ENCODE measurements around the gene USP48. TPM values are rescaled to one million over a fixed set of nuclear protein-coding genes. Genes with fewer than 3 reads are reported as not detected.

Gene USP48
- total RNA-seq, 1 donor from 2014 or later, result 26.1 TPM

- TF ChIP-seq CTCF (IDR thresholded peaks at IDR 0.05; ENCODE audit: insufficient read depth, low read length, poor library complexity, severe bottlenecking), result no peak
- Histone ChIP-seq H3K4me3 (ENCODE audit: low read depth, low read length) (no peak overlapping the region), H3K27me3 (ENCODE audit: control insufficient read depth, insufficient read depth, low read length) (no peaks in the 10 kb centered on the region), H3K36me3 (ENCODE audit: control insufficient read depth, insufficient read depth, low read length) (no peaks in the 10 kb centered on the region)
- DNase-seq (ENCODE audit: low read depth), result no peak
These were observed 30.6 kb upstream of the USP48 start for GRCh38 chr1:21813542-21813941.

DNA sequence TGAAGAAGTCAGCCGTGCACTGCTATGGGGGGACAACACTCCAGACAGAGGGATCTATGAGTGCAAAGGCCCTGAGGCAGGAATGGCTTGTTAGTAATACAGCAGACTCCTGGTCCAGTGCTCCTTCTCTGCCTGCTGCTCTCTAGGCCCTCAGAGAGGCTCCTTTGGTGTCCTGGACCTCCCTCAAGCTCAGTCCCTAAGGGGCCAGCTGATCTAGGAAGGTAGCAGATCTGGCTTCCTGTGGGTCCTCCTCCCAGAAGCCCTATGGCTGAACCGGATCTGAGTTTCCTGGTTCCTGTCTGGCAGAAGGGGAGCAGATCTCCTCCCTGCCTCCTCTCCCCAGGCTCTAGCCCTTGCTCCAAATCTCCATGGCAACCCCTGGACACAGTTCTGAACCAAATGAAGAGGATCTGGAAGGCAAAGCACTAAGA, 28.9 kb upstream of the USP48 start, which contains the start of gene LDLRAD2:
Gene LDLRAD2, plus strand, starts transcription at position 391 of the 431 bp plus-strand sequence. CDS start 187 bp downstream, outside the sequence.
- no peak for TF ChIP-seq CTCF (IDR thresholded peaks at IDR 0.05; ENCODE audit: insufficient read depth, low read length, poor library complexity, severe bottlenecking)
- no peak for DNase-seq (ENCODE audit: low read depth)
- H3K4me3 ChIP-seq (ENCODE audit: low read depth, low read length), result no peak within 1 kb of the TSS
- H3K27me3 ChIP-seq (ENCODE audit: control insufficient read depth, insufficient read depth, low read length), result no peaks in the 10 kb centered on the region
- H3K36me3 ChIP-seq (ENCODE audit: control insufficient read depth, insufficient read depth, low read length), result no peaks in the 10 kb centered on the region

DNA sequence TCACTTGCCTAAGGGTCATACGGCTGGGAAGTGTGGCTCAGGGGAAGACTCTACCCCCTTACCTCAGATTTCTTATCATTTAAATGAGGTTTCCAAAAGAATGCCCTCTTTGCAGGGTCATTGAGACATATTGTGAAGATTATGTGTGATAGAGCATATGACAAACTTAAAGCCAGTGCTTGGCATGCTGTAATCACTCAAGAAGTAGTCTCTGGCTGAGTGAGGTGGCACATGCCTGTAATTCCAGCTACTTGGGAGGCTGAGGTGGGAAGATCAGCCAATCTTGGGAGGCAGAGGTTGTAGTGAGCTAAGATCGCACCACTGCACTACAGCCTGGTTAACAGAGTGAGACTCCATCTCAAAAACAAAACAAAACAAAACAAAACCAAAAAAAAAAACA, 21.6 kb upstream of the USP48 start:
- no peaks in the 10 kb centered on the region for H3K36me3 ChIP-seq (ENCODE audit: control insufficient read depth, insufficient read depth, low read length)
- no peak overlapping the region for H3K4me3 ChIP-seq (ENCODE audit: low read depth, low read length)
- DNase-seq (ENCODE audit: low read depth), result no peak
- no peaks in the 10 kb centered on the region for H3K27me3 ChIP-seq (ENCODE audit: control insufficient read depth, insufficient read depth, low read length)
- no peak for TF ChIP-seq CTCF (IDR thresholded peaks at IDR 0.05; ENCODE audit: insufficient read depth, low read length, poor library complexity, severe bottlenecking)

GRCh38 chr1:21801100-21801499, 18.2 kb upstream of the USP48 start:
- no peaks in the 10 kb centered on the region for H3K36me3 ChIP-seq (ENCODE audit: control insufficient read depth, insufficient read depth, low read length)
- H3K27me3 ChIP-seq (ENCODE audit: control insufficient read depth, insufficient read depth, low read length), result no peaks in the 10 kb centered on the region
- DNase-seq (ENCODE audit: low read depth), result no peak
- H3K4me3 ChIP-seq (ENCODE audit: low read depth, low read length), result no peak overlapping the region
- TF ChIP-seq CTCF (IDR thresholded peaks at IDR 0.05; ENCODE audit: insufficient read depth, low read length, poor library complexity, severe bottlenecking), result no peak

DNA sequence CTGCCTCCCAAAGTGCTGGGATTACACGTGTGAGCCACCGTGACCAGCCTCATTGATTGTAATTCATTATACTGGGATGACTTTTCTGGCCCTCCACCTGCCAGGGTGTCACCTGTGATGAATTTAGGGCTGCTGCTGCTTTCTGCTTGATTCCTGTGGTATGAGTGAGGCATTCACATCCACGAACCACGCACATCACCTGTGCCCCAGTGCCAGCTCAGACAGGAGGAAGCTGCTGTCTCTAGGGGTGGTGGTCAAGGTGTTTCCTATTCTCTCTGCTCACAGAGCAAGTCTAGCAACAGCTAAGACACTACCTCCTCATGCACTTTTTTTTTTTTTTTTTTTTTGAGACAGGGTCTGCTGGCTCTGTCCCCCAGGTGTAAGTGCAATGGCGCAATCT, 16.8 kb upstream of the USP48 start:
- H3K36me3 ChIP-seq (ENCODE audit: control insufficient read depth, insufficient read depth, low read length), result no peaks in the 10 kb centered on the region
- no peak overlapping the region for H3K4me3 ChIP-seq (ENCODE audit: low read depth, low read length)
- DNase-seq (ENCODE audit: low read depth), result no peak
- TF ChIP-seq CTCF (IDR thresholded peaks at IDR 0.05; ENCODE audit: insufficient read depth, low read length, poor library complexity, severe bottlenecking), result no peak
- no peaks in the 10 kb centered on the region for H3K27me3 ChIP-seq (ENCODE audit: control insufficient read depth, insufficient read depth, low read length)

DNA sequence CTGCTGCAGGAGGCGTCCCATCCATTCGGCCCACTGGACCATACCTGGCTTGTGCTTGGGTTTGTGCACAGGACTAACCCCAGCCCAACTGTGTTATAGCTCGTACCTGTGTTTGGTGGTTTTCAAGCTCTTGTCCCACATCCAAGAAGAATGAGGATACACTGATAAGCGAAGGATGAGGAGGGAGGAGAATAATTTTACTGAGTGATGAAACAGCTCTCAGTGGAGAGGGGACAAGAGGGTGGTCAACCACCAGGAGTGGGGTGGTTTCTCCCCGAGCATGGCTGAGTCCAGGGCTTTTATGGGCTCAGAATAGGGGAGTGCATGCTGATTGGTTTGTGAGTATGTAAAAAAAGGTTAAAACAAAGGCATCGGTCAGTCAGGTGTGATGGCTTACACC, 12.1 kb upstream of the USP48 start:
- H3K36me3 ChIP-seq (ENCODE audit: control insufficient read depth, insufficient read depth, low read length), result no peaks in the 10 kb centered on the region
- TF ChIP-seq CTCF (IDR thresholded peaks at IDR 0.05; ENCODE audit: insufficient read depth, low read length, poor library complexity, severe bottlenecking), result no peak
- no peak overlapping the region for H3K4me3 ChIP-seq (ENCODE audit: low read depth, low read length)
- no peaks in the 10 kb centered on the region for H3K27me3 ChIP-seq (ENCODE audit: control insufficient read depth, insufficient read depth, low read length)
- no peak for DNase-seq (ENCODE audit: low read depth)

Data from kidney epithelial cell (primary cell).